K562 (cell line): ENCODE measurements around the gene ALDH1A2. TPM values are rescaled to one million over a fixed set of nuclear protein-coding genes. Genes with fewer than 3 reads are reported as not detected.

Experiments
- ATAC-seq: fragments of 200-7000 bp; cut with Tn5 transposase; 3 replicates; pipeline ENCODE4 v1.9.1; 2020; ENCODE audit warnings: moderate library complexity
- BruUV-seq: library from RNA; stranded (reverse); fragments of 400-500 nt; replicated peaks from 2 replicates; lab custom pipeline; 2021; lab: Mats Ljungman, UMichigan
- CTCF ChIA-PET: fragments of 300-600 bp; formaldehyde crosslinking; extraction: SDS; loops from one replicate; lab custom pipeline; 2021; ENCODE audit warnings: low intra/inter-chr PET ratio; lab: Yijun Ruan, JAX
- POLR2A ChIA-PET: fragments of 300-600, 350-650 bp; sonication (Branson Sonifier 250); formaldehyde crosslinking; extraction: SDS; loops from one replicate; lab custom pipeline; 2021; ENCODE audit warnings: antibody characterized with exemption, inconsistent platforms; lab: Yijun Ruan, JAX
- DNase-seq, 4 experiments: peaks; one replicate each; pipeline versions ENCODE4 v3.0.0 to v3.0.0-alpha.2; 2011 to 2018; ENCODE audit warnings: low spot score in 3 of 4, mixed read lengths in 3 of 4; ENCODE audit errors: extremely low read depth in 1 of 4
- FAIRE-seq: peaks from 2 replicates; lab custom pipeline; 2011; peaks lifted over from hg19 to GRCh38; lab: Jason Lieb, UNC
- H2AFZ ChIP-seq: 2 replicates; pipeline ENCODE4 v1.6.0; 2011; ENCODE audit warnings: low read depth, low read length, control low read depth, inconsistent platforms
- H3K27ac ChIP-seq: fragments of 200-600 bp; 3 replicates; pipeline ENCODE4 v1.8.0; 2011; ENCODE audit warnings: low read depth, mild to moderate bottlenecking, control low read depth, inconsistent platforms, low read length, moderate library complexity, mixed read lengths; ENCODE audit errors: extremely low read depth
- H3K27me3 ChIP-seq, 2 experiments: fragments of 300-600 bp in 1 of 2; 2 replicates in 1 of 2; 3 replicates in 1 of 2; pipeline versions ENCODE4 v1.6.0 to v1.8.0; 2011; ENCODE audit warnings: inconsistent platforms in 2 of 2, low read length in 2 of 2, mild to moderate bottlenecking in 1 of 2, mixed read lengths in 1 of 2, moderate library complexity in 1 of 2; ENCODE audit not compliant: control insufficient read depth in 2 of 2, insufficient read depth in 2 of 2
- H3K36me3 ChIP-seq: fragments of 300-600 bp; 3 replicates; pipeline ENCODE4 v1.8.0; 2011; ENCODE audit warnings: mild to moderate bottlenecking, low read length, inconsistent platforms; ENCODE audit not compliant: control insufficient read depth, insufficient read depth
- H3K4me1 ChIP-seq, 2 experiments: fragments of 200-600 bp in 1 of 2; replicated peaks in 1 of 2; 2 replicates in 1 of 2; 3 replicates in 1 of 2; pipeline versions ENCODE4 v1.5.1 to v1.8.0; 2011; ENCODE audit warnings: inconsistent platforms in 2 of 2, low read length in 2 of 2, mild to moderate bottlenecking in 1 of 2, mixed read lengths in 1 of 2, moderate library complexity in 1 of 2; ENCODE audit not compliant: control insufficient read depth in 2 of 2, insufficient read depth in 2 of 2
- H3K4me2 ChIP-seq: 2 replicates; pipeline ENCODE4 v1.6.1; 2011; ENCODE audit warnings: low read length, control low read depth, inconsistent platforms, mixed read lengths; ENCODE audit not compliant: insufficient read depth
- H3K4me3 ChIP-seq: fragments of 200-600 bp; sonication (generic), shearing (Covaris generic); 2 replicates; pipeline ENCODE4 v1.5.1; 2016; ENCODE audit warnings: control low read depth, inconsistent platforms
- H3K79me2 ChIP-seq: fragments of 200-600 bp; 3 replicates; pipeline ENCODE4 v1.8.0; 2011; ENCODE audit warnings: low read length, inconsistent platforms; ENCODE audit not compliant: control insufficient read depth, insufficient read depth
- H3K9ac ChIP-seq, 2 experiments: 2 replicates each; pipeline versions ENCODE4 v1.6.0 to v1.6.1; 2011; ENCODE audit warnings: low read depth in 2 of 2, low read length in 2 of 2, control low read depth in 1 of 2, inconsistent platforms in 1 of 2, mild to moderate bottlenecking in 1 of 2, mixed read lengths in 1 of 2; ENCODE audit not compliant: insufficient read depth in 1 of 2
- H3K9me1 ChIP-seq: one replicate; pipeline ENCODE4 v1.6.0; 2011; ENCODE audit warnings: inconsistent platforms, mild to moderate bottlenecking, low read length, moderate library complexity; ENCODE audit not compliant: control insufficient read depth, insufficient read depth
- H3K9me3 ChIP-seq: replicated peaks from 2 replicates; pipeline ENCODE4 v1.5.1; 2011; ENCODE audit warnings: low read depth, low read length, inconsistent platforms; ENCODE audit not compliant: control insufficient read depth, insufficient read depth
- H4K20me1 ChIP-seq: replicated peaks from 2 replicates; pipeline ENCODE4 v1.6.1; 2011; ENCODE audit warnings: low read length, inconsistent platforms, mixed read lengths; ENCODE audit not compliant: control insufficient read depth, insufficient read depth
- BDP1 ChIP-seq: IDR thresholded peaks from 3 replicates; pipeline ENCODE4 v1.6.1; 2011; ENCODE audit not compliant: insufficient read length, insufficient read depth
- BRD4 ChIP-seq: fragments of 200-600 bp; sonication (generic); IDR thresholded peaks from 2 replicates; pipeline ENCODE4 v1.6.1; 2017; ENCODE audit warnings: inconsistent platforms
- CC2D1A ChIP-seq: fragments of 450-650 bp; IDR thresholded peaks from 2 replicates; pipeline ENCODE4 v1.6.1; 2017; ENCODE audit warnings: mild to moderate bottlenecking
- CXXC5 ChIP-seq: fragments of 250-450 bp; sonication (Bioruptor Pico); IDR thresholded peaks from 2 replicates; pipeline ENCODE4 v1.8.0; 2022; ENCODE audit warnings: inconsistent platforms, mild to moderate bottlenecking, moderate library complexity
- EP300 ChIP-seq: IDR thresholded peaks from 2 replicates; pipeline ENCODE4 v1.6.1; 2012; ENCODE audit warnings: low read length, improper control_type of control experiment
- FOXK1 ChIP-seq: sonication (generic); formaldehyde crosslinking; IDR thresholded peaks from 2 replicates; pipeline ENCODE4 v1.8.0; 2022; ENCODE audit warnings: missing genetic modification reagents, mild to moderate bottlenecking, borderline replicate concordance
- HOXB6 ChIP-seq: fragments of 250-450 bp; sonication (Bioruptor Pico); IDR thresholded peaks from 2 replicates; pipeline ENCODE4 v1.5.1; 2022; ENCODE audit warnings: mild to moderate bottlenecking, borderline replicate concordance
- ILK ChIP-seq: fragments of 450-650 bp; IDR thresholded peaks from 2 replicates; pipeline ENCODE4 v1.6.1; 2016; ENCODE audit warnings: missing genetic modification characterization, low read depth, mild to moderate bottlenecking, missing compliant biosample characterization, moderate library complexity, borderline replicate concordance
- JUND ChIP-seq, 2 experiments: IDR thresholded peaks; 2 replicates in 1 of 2; 3 replicates in 1 of 2; pipeline ENCODE4 v1.6.1; 2011; ENCODE audit warnings: borderline replicate concordance in 2 of 2, low read depth in 2 of 2, low read length in 2 of 2, improper control_type of control experiment in 1 of 2, missing biosample characterization in 1 of 2, missing genetic modification characterization in 1 of 2, missing genetic modification reagents in 1 of 2
- KDM1A ChIP-seq, 2 experiments: fragments of 450-650 bp; IDR thresholded peaks; 2 replicates each; pipeline ENCODE4 v1.6.1; 2016; ENCODE audit warnings: mild to moderate bottlenecking in 2 of 2
- ZFP30 ChIP-seq: fragments of 250-450 bp; sonication (Bioruptor Pico); IDR thresholded peaks from 2 replicates; pipeline ENCODE4 v1.8.0; 2022; ENCODE audit warnings: moderate library complexity, mild to moderate bottlenecking, inconsistent platforms, borderline replicate concordance
- ZNF57 ChIP-seq: fragments of 450-650 bp; formaldehyde crosslinking; IDR thresholded peaks from 2 replicates; pipeline ENCODE4 v1.4.0; 2020; ENCODE audit warnings: mild to moderate bottlenecking, moderate library complexity
- WGBS: fragments of 100-300 bp; shearing (Covaris generic); methylation state at CpG from one replicate; pipeline ENCODE4 v1.1.6; 2016; ENCODE audit warnings: low coverage, mixed read lengths; ENCODE audit not compliant: insufficient coverage; ENCODE audit errors: missing lambda C conversion rate; 5-methylcytosine and 5-hydroxymethylcytosine counted together
- in situ Hi-C: fragments of 300-500 bp; cut with MboI; formaldehyde crosslinking; loops from 4 replicates; pipeline ENCODE4 v1.15.0; 2018; ENCODE audit warnings: inconsistent platforms, mixed read lengths
- intact Hi-C: fragments of 100-400 bp; cut with micrococcal nuclease; formaldehyde crosslinking; loops from 2 replicates; pipeline ENCODE4 v1.14.2; 2022
- polyA plus RNA-seq, 8 experiments: library from polyadenylated mRNA; depleted of rRNA in 4 of 8; stranded (reverse) in 5 of 8; unstranded in 3 of 8; fragments of >200 nt; fragmentation: Nextera tagmentation in 2 of 8; fragmentation: Illumina TruSeq in 1 of 8; extraction: Ambion mirVana in 2 of 8; extraction: Trizol in 1 of 8; gene quantifications; 2 replicates each; pipeline versions ENCODE4 v1.2.1 to v1.2.3, GENCODE V29; 2011 to 2014; ENCODE audit warnings: inconsistent platforms in 1 of 8, missing spikeins in 1 of 8
- total RNA-seq, 7 experiments: library from RNA; depleted of rRNA in 6 of 7; stranded (reverse); fragments of >200 nt in 6 of 7; fragmentation: Illumina TruSeq in 2 of 7; extraction: Trizol in 2 of 7; gene quantifications; 2 replicates each; pipeline versions ENCODE4 v1.2.1 to v1.2.3, GENCODE V29; 2011 to 2021; ENCODE audit warnings: low replicate concordance in 1 of 7
- TF ChIP-seq, protein P1 (sequence below): sonication (generic); formaldehyde crosslinking; IDR thresholded peaks from 2 replicates; pipeline ENCODE4 v1.8.0; 2022; ENCODE audit warnings: mild to moderate bottlenecking, missing genetic modification reagents
- TF ChIP-seq, protein P2 (sequence below): fragments of 250-450 bp; sonication (Bioruptor Pico); IDR thresholded peaks from 2 replicates; pipeline ENCODE4 v1.5.0; 2021; ENCODE audit warnings: mild to moderate bottlenecking, borderline replicate concordance
- TF ChIP-seq, protein P3 (sequence below): sonication (generic); formaldehyde crosslinking; IDR thresholded peaks from 2 replicates; pipeline ENCODE4 v1.9.0; 2022; ENCODE audit warnings: mild to moderate bottlenecking, missing genetic modification reagents

ALDH1A2 gene
- total and polyA plus RNA-seq, 9 of the 15 experiments (the other 6 are each of a cell fraction or from before 2014, with no cell fraction given) = 115 to 393 (median 333) TPM

- TF ChIP-seq HOXB6 (CRISPR knock-in tag) (no peak), ZFP30 (no peak), FOXK1 (CRISPR knock-in tag) (no peak)
- TF ChIP-seq, protein P1, sequence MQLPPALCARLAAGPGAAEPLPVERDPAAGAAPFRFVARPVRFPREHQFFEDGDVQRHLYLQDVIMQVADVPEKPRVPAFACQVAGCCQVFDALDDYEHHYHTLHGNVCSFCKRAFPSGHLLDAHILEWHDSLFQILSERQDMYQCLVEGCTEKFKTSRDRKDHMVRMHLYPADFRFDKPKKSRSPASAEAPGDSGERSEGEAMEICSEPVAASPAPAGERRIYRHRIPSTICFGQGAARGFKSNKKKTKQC (CRISPR knock-in tag) = no peak
- TF ChIP-seq, protein P2, sequence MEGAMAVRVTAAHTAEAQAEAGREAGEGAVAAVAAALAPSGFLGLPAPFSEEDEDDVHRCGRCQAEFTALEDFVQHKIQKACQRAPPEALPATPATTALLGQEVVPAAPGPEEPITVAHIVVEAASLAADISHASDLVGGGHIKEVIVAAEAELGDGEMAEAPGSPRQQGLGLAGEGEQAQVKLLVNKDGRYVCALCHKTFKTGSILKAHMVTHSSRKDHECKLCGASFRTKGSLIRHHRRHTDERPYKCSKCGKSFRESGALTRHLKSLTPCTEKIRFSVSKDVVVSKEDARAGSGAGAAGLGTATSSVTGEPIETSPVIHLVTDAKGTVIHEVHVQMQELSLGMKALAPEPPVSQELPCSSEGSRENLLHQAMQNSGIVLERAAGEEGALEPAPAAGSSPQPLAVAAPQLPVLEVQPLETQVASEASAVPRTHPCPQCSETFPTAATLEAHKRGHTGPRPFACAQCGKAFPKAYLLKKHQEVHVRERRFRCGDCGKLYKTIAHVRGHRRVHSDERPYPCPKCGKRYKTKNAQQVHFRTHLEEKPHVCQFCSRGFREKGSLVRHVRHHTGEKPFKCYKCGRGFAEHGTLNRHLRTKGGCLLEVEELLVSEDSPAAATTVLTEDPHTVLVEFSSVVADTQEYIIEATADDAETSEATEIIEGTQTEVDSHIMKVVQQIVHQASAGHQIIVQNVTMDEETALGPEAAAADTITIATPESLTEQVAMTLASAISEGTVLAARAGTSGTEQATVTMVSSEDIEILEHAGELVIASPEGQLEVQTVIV (CRISPR knock-in tag) = no peak
Observed at GRCh38 chr15:58078591-58078990, 13.1 kb upstream of the ALDH1A2 start (continued).

DNA sequence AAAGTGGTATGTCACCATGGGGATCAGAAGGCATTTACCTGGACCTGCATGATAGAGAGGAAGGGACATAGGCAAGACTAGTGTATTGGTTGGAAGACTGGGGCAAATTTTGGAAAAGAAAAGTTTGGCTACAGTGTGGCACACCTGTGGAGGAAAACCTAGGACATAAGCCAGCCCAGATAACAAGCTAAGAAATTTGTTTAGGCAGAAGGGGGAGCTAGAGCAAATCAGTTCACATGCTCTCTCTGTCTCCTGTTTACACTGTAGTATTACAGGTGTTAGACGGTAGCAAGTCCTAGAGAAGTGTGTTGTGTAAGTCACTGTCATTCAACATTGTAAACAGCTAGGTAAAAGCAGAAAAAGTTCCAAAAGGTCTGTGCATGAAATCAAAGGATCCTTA, 11.9 kb upstream of the ALDH1A2 start:
- FAIRE-seq = peak; percentile 89
- CTCF ChIA-PET = interaction anchor here (1.2 to 4.1 kb wide), 2 partner anchors 105 to 145 kb away, joined by 3 to 32 read pairs; no protein-coding TSS in a partner anchor
- intact Hi-C loops = loop anchor here (1.0 kb wide), 3 partner anchors 34 to 144 kb away; no protein-coding TSS in a partner anchor
- TF ChIP-seq JUND (IDR thresholded peaks at IDR 0.05; ENCODE audit: borderline replicate concordance, low read depth, low read length) = peak; percentile 12; the same call in 1 of the 2 replicates
- TF ChIP-seq JUND (tag; IDR thresholded peaks at IDR 0.05; ENCODE audit: borderline replicate concordance, low read depth, low read length) = peak; percentile 49; the same call in 1 of the 3 replicates
- TF ChIP-seq EP300 = peak; percentile 4; the same call in 1 of the 2 replicates
- TF ChIP-seq CXXC5 (CRISPR knock-in tag) = peak; percentile 28; the same call in 1 of the 2 replicates
- TF ChIP-seq ZNF57 (CRISPR knock-in tag) = no peak
- TF ChIP-seq BDP1 = no peak
- TF ChIP-seq BRD4 = no peak
- TF ChIP-seq, protein P3, sequence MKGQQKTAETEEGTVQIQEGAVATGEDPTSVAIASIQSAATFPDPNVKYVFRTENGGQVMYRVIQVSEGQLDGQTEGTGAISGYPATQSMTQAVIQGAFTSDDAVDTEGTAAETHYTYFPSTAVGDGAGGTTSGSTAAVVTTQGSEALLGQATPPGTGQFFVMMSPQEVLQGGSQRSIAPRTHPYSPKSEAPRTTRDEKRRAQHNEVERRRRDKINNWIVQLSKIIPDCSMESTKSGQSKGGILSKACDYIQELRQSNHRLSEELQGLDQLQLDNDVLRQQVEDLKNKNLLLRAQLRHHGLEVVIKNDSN (CRISPR knock-in tag) = no peak
- TF ChIP-seq CC2D1A = peak; percentile 62; the same call in 1 of the 2 replicates
- TF ChIP-seq KDM1A (IDR thresholded peaks at IDR 0.05) = 0 out of 4 replicates have a peak, but pooled peaks of 1 of the 2 experiments have one; percentile 34
- TF ChIP-seq ILK (tag) = no peak

More for the DNA sequence above, 11.9 kb upstream of the ALDH1A2 start:
- Histone ChIP-seq H2AFZ (peak overlapping the region; percentile 47), H3K27ac (no peak overlapping the region), H4K20me1 (no peaks in the 10 kb centered on the region), H3K4me1 (peaks cover 0 to 35% of the 10 kb centered on the region in 2 experiments; a peak in 4 of 5 replicates), H3K4me3 (no peak overlapping the region), H3K36me3 (no peaks in the 10 kb centered on the region), H3K79me2 (no peaks in the 10 kb centered on the region), H3K9me1 (no peaks in the 10 kb centered on the region), H3K4me2 (no peak overlapping the region; the same call in 1 of the 2 replicates), H3K9ac (no peak overlapping the region), H3K9me3 (no peaks in the 10 kb centered on the region), H3K27me3 (no peaks in the 10 kb centered on the region)
- POLR2A ChIA-PET = interaction anchor here (0.6 to 1.9 kb wide), 6 partner anchors 9 to 375 kb away, joined by 3 to 5 read pairs (median 4); no protein-coding TSS in a partner anchor
- in situ Hi-C loops = loop anchor here (5.0 kb wide), 2 partner anchors 35 to 105 kb away; no protein-coding TSS in a partner anchor
- peak in 2 of 4 experiments; percentile 43 to 64 for DNase-seq
- 0% methylated on average over 1 of the region's 1 CpG for WGBS
- BruUV-seq = no TSS peak
- peak; percentile 91 for ATAC-seq
